Measurements from ENCODE around the gene KRT16.

- TF ChIP-seq, protein P1, sequence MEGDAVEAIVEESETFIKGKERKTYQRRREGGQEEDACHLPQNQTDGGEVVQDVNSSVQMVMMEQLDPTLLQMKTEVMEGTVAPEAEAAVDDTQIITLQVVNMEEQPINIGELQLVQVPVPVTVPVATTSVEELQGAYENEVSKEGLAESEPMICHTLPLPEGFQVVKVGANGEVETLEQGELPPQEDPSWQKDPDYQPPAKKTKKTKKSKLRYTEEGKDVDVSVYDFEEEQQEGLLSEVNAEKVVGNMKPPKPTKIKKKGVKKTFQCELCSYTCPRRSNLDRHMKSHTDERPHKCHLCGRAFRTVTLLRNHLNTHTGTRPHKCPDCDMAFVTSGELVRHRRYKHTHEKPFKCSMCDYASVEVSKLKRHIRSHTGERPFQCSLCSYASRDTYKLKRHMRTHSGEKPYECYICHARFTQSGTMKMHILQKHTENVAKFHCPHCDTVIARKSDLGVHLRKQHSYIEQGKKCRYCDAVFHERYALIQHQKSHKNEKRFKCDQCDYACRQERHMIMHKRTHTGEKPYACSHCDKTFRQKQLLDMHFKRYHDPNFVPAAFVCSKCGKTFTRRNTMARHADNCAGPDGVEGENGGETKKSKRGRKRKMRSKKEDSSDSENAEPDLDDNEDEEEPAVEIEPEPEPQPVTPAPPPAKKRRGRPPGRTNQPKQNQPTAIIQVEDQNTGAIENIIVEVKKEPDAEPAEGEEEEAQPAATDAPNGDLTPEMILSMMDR (IDR thresholded peaks at IDR 0.05): no peak
- TF ChIP-seq POLR2A (IDR thresholded peaks at IDR 0.05): no peak
Observed at GRCh38 chr17:41657176-41657754, 44.7 kb upstream of the KRT16 start.
